ENCODE measurements around the gene GRIA1.

Gene GRIA1

GRCh38 chr5:153670101-153670500 is 179.6 kb downstream of the GRIA1 start:
- H3K4me3 ChIP-seq (ENCODE audit: low read length) = no peak overlapping the region
- H3K79me2 ChIP-seq (ENCODE audit: low read length) = no peaks in the 10 kb centered on the region
- H3K27me3 ChIP-seq (replicated peaks; ENCODE audit: insufficient read depth, low read length) = no peaks in the 10 kb centered on the region
- H2AFZ ChIP-seq (ENCODE audit: low read length) = no peak overlapping the region
- TF ChIP-seq, protein P1, sequence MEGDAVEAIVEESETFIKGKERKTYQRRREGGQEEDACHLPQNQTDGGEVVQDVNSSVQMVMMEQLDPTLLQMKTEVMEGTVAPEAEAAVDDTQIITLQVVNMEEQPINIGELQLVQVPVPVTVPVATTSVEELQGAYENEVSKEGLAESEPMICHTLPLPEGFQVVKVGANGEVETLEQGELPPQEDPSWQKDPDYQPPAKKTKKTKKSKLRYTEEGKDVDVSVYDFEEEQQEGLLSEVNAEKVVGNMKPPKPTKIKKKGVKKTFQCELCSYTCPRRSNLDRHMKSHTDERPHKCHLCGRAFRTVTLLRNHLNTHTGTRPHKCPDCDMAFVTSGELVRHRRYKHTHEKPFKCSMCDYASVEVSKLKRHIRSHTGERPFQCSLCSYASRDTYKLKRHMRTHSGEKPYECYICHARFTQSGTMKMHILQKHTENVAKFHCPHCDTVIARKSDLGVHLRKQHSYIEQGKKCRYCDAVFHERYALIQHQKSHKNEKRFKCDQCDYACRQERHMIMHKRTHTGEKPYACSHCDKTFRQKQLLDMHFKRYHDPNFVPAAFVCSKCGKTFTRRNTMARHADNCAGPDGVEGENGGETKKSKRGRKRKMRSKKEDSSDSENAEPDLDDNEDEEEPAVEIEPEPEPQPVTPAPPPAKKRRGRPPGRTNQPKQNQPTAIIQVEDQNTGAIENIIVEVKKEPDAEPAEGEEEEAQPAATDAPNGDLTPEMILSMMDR (IDR thresholded peaks at IDR 0.05; ENCODE audit: low read length) = no peak
- TF ChIP-seq EZH2 (optimal IDR thresholded peaks at IDR 0.05; ENCODE audit: low read depth, low read length) (no peak), EZH2phosphoT487 (IDR thresholded peaks at IDR 0.05; ENCODE audit: low read length) (no peak)
- H4K20me1 ChIP-seq (ENCODE audit: insufficient read depth, low read length) = no peaks in the 10 kb centered on the region
- no peak for DNase-seq
- no peak overlapping the region for H3K9ac ChIP-seq (ENCODE audit: low read length)
- H3K4me2 ChIP-seq (ENCODE audit: low read depth, low read length) = no peak overlapping the region
- no peak overlapping the region for H3K27ac ChIP-seq (ENCODE audit: low read length)
- H3K4me1 ChIP-seq (ENCODE audit: low read length) = no peaks in the 10 kb centered on the region
- H3F3A ChIP-seq (ENCODE audit: insufficient read depth, low read length) = no peaks in the 10 kb centered on the region
- H3K9me2 ChIP-seq (replicated peaks; ENCODE audit: insufficient read depth, low read length) = no peaks in the 10 kb centered on the region; the same call in 1 of the 2 replicates
- H3K9me3 ChIP-seq (replicated peaks; ENCODE audit: insufficient read depth, low read length) = no peaks in the 10 kb centered on the region
- no peaks in the 10 kb centered on the region for H3K36me3 ChIP-seq (replicated peaks; ENCODE audit: insufficient read depth, low read length)

DNA sequence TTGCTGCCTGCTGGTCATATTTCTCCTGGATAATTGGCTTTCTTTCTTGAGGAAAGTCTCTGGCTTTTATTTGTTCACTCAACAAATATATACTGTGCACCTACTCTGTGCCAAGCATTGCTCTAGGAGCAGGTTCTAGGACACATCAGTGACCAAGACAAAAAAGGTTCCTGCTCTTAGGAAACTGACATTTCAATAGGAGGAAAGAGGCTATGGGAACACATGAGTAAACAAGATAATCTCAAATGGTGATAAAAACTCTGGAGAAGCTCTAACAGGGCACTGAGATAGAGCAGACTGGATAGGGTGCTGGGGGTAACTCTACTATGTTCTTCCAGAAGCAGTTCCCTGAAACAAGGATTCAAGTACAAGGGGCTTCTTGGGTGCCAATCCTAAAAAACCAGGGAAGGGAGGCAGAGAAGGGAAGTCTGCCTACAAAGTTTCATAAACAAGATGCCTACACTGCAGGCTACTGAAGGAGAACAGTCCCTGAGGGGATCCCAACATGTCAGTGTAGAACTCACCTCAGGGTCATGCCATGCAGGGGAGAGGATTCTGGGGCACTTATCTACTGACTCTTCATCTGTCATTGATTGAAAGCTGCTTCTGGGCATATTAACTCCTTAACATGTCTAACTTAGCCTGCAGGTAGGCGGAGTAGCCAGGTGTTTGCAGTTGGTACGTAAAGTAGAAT is 181.3 kb downstream of the GRIA1 start:
- H3F3A ChIP-seq (ENCODE audit: insufficient read depth, low read length) = no peaks in the 10 kb centered on the region
- H4K20me1 ChIP-seq (ENCODE audit: insufficient read depth, low read length) = no peaks in the 10 kb centered on the region
- no peaks in the 10 kb centered on the region for H3K27me3 ChIP-seq (replicated peaks; ENCODE audit: insufficient read depth, low read length)
- H3K4me3 ChIP-seq (ENCODE audit: low read length) = no peak overlapping the region
- no peak overlapping the region for H3K4me2 ChIP-seq (ENCODE audit: low read depth, low read length)
- TF ChIP-seq EZH2phosphoT487 (IDR thresholded peaks at IDR 0.05; ENCODE audit: low read length) = no peak
- TF ChIP-seq EZH2 (optimal IDR thresholded peaks at IDR 0.05; ENCODE audit: low read depth, low read length) = no peak
- TF ChIP-seq, protein P1 (IDR thresholded peaks at IDR 0.05; ENCODE audit: low read length) = no peak
- H3K27ac ChIP-seq (ENCODE audit: low read length) = no peak overlapping the region
- H3K9me3 ChIP-seq (replicated peaks; ENCODE audit: insufficient read depth, low read length) = no peaks in the 10 kb centered on the region
- no peaks in the 10 kb centered on the region for H3K36me3 ChIP-seq (replicated peaks; ENCODE audit: insufficient read depth, low read length)
- DNase-seq = no peak
- no peak overlapping the region for H3K9ac ChIP-seq (ENCODE audit: low read length)
- H2AFZ ChIP-seq (ENCODE audit: low read length) = no peak overlapping the region
- H3K9me2 ChIP-seq (replicated peaks; ENCODE audit: insufficient read depth, low read length) = no peaks in the 10 kb centered on the region; the same call in 1 of the 2 replicates
- H3K79me2 ChIP-seq (ENCODE audit: low read length) = no peaks in the 10 kb centered on the region
- H3K4me1 ChIP-seq (ENCODE audit: low read length) = no peaks in the 10 kb centered on the region

DNA sequence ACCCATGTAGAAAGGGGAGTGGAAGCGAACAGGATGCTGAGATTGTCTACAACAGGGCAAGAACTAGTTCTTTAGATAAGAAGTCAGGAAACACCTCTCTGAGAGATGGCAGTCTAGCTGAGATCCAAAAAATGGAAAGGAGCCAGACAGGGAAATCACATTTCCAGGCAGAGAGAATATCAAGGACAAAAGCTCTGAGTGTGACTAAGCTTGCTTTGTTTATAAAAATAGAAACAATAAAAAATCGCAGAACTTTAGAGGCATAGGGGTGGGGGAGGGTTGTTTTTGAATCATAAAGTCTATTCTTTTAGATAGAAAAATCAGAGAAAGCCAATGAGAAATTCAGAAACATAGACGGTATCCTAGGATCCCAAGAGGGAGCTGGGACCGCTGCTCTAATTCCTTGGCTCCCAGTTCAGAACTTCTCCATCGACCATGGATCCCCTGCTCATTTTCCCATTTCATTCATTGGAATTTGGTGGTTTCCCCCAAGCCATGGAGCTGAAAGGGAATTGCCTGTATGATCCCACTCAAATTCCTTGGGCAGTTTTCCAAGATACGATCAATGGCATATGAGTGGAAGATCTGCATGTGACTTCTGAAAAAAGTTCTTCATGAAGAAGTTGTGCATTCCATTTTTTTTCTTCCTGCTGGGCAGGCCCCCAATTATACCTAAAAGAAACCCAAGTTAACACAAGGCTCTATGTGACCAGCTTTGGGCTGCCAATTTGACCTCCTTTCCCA is 182.0 kb downstream of the GRIA1 start:
- H3K79me2 ChIP-seq (ENCODE audit: low read length) = no peaks in the 10 kb centered on the region
- no peaks in the 10 kb centered on the region for H3K27me3 ChIP-seq (replicated peaks; ENCODE audit: insufficient read depth, low read length)
- TF ChIP-seq EZH2phosphoT487 (IDR thresholded peaks at IDR 0.05; ENCODE audit: low read length) (no peak), EZH2 (optimal IDR thresholded peaks at IDR 0.05; ENCODE audit: low read depth, low read length) (no peak)
- TF ChIP-seq, protein P1 (IDR thresholded peaks at IDR 0.05; ENCODE audit: low read length) = no peak
- no peak for DNase-seq
- H3K36me3 ChIP-seq (replicated peaks; ENCODE audit: insufficient read depth, low read length) = no peaks in the 10 kb centered on the region
- H3F3A ChIP-seq (ENCODE audit: insufficient read depth, low read length) = no peaks in the 10 kb centered on the region
- no peaks in the 10 kb centered on the region; the same call in 1 of the 2 replicates for H3K9me2 ChIP-seq (replicated peaks; ENCODE audit: insufficient read depth, low read length)
- H3K4me2 ChIP-seq (ENCODE audit: low read depth, low read length) = no peak overlapping the region
- H4K20me1 ChIP-seq (ENCODE audit: insufficient read depth, low read length) = no peaks in the 10 kb centered on the region
- no peak overlapping the region for H2AFZ ChIP-seq (ENCODE audit: low read length)
- no peak overlapping the region for H3K27ac ChIP-seq (ENCODE audit: low read length)
- no peaks in the 10 kb centered on the region for H3K9me3 ChIP-seq (replicated peaks; ENCODE audit: insufficient read depth, low read length)
- H3K9ac ChIP-seq (ENCODE audit: low read length) = no peak overlapping the region
- no peaks in the 10 kb centered on the region for H3K4me1 ChIP-seq (ENCODE audit: low read length)
- H3K4me3 ChIP-seq (ENCODE audit: low read length) = no peak overlapping the region

Measured in MM.1S (cell line).